Gastrocnemius medialis (tissue), 4 donors: Measurements from ENCODE around the gene LBH.

Experiments used
- POLR2A ChIP-seq, 2 donors: fragments of 450-650 bp; IDR thresholded peaks; one replicate each; pipeline ENCODE4 v1.6.1; 2017; ENCODE audit warnings: antibody characterized with exemption in 2 of 2, mild to moderate bottlenecking in 2 of 2, moderate library complexity in 2 of 2
- TF ChIP-seq, protein P1 (sequence below), 5 experiments: fragments of 450-650 bp in 3 of 5; fragments of 200-600 bp in 2 of 5; sonication (generic) in 2 of 5; IDR thresholded peaks in 4 of 5; conservative IDR thresholded peaks in 1 of 5; 1 replicate in 4 of 5; 2 replicates in 1 of 5; pipeline ENCODE4 v1.5.1; 2016 to 2019; ENCODE audit warnings: antibody characterized with exemption in 5 of 5, mild to moderate bottlenecking in 3 of 5, moderate library complexity in 3 of 5

DNA sequence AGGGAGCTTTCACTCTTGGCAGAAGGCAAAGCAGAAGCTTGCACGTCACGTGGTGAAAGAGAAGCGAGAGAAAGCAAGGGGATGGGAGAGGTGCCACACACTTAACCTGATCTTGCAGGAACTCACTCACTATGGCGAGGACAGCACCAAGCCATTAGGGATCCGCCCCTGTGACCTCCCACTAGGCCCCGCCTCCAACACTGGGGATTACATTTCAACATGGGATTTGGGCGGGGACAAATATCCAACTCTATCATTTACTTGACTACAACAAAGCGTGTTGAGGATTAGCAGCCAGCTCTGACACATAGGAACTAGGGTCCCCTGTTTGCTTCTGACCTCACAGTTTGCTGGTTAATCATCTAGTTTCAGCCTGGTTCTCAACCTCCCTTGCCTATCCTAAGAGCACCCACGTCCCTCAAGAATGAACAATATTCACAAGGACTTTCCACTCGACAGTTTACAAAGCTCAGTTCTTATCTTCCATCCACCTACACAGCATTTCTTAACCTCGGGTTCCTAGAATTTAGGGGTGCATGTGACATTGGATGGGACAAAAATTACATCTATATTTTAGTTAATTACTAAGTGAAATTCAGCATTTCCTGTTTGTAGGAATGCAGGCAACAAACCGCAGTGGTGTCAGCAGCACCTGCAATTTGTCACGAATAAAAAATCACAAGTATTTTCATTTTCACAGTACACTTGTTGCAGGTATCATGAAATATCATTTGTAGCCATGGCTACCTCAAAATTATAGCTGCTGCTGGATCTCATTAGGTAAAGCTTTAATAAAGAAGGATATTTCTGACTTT is 36.0 kb downstream of the LBH start:
- TF ChIP-seq, protein P1, sequence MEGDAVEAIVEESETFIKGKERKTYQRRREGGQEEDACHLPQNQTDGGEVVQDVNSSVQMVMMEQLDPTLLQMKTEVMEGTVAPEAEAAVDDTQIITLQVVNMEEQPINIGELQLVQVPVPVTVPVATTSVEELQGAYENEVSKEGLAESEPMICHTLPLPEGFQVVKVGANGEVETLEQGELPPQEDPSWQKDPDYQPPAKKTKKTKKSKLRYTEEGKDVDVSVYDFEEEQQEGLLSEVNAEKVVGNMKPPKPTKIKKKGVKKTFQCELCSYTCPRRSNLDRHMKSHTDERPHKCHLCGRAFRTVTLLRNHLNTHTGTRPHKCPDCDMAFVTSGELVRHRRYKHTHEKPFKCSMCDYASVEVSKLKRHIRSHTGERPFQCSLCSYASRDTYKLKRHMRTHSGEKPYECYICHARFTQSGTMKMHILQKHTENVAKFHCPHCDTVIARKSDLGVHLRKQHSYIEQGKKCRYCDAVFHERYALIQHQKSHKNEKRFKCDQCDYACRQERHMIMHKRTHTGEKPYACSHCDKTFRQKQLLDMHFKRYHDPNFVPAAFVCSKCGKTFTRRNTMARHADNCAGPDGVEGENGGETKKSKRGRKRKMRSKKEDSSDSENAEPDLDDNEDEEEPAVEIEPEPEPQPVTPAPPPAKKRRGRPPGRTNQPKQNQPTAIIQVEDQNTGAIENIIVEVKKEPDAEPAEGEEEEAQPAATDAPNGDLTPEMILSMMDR (IDR thresholded peaks at IDR 0.05 in 4 of 5, conservative IDR thresholded peaks at IDR 0.05 in 1 of 5), result no peak
- no peak for TF ChIP-seq POLR2A (IDR thresholded peaks at IDR 0.05)
